SK-N-SH treated with all-trans-retinoic acid at 6 μM for 48 hours (cell line): ENCODE results near the gene NANOS3.

Source experiments
- ARNTL ChIP-seq: fragments of 450-650 bp; formaldehyde crosslinking; IDR thresholded peaks from 2 replicates; pipeline ENCODE4 v1.5.0; 2020; ENCODE audit warnings: low read depth, mild to moderate bottlenecking, moderate library complexity, borderline replicate concordance
- TF ChIP-seq, protein P1 (sequence below): fragments of 250-450 bp; sonication (Bioruptor Pico); IDR thresholded peaks from 2 replicates; pipeline ENCODE4 v1.8.0; 2021; ENCODE audit warnings: low read depth, mild to moderate bottlenecking, moderate library complexity, borderline replicate concordance

DNA sequence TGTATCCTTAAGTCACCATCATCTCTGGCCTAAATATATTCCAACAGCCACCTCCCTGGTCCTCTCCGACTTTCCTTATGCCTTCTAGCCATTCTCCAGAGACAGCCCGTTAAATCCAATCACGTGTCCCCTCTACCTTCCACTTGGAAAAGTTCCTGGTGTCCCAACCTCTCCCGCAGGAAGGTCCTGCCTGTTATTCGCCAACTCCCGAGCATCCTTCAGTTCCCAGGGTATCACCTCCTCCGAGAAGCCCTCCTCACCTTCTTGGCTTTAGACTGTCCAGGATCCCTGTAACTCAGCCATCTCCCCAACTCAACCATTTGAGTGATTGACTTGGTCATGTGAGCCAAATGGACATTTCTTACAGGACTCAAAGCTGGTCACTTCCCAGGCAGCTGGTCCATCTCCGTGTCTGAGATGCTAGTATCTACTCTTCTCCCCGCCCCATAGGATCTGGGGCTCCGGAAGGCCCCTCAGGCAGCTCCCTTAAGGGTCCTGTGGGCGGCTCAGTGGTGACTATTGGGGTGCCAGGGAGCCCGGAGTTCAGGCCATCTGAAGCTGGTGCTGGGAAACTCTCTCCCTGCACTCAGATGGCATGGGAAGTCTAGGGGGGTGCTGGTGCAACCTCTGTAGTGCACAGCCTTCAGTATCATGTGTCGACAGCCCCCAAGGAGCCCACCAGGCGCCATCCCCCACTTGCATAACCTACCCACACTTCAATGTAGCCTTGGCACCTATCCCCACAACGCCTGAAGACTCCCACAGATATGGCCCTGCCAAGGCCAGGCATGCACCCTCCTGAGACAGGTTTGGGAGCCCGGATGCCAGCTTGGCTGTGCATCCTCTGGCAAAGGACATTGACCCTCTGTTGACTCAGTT, 27.9 kb upstream of the NANOS3 start:
- TF ChIP-seq, protein P1, sequence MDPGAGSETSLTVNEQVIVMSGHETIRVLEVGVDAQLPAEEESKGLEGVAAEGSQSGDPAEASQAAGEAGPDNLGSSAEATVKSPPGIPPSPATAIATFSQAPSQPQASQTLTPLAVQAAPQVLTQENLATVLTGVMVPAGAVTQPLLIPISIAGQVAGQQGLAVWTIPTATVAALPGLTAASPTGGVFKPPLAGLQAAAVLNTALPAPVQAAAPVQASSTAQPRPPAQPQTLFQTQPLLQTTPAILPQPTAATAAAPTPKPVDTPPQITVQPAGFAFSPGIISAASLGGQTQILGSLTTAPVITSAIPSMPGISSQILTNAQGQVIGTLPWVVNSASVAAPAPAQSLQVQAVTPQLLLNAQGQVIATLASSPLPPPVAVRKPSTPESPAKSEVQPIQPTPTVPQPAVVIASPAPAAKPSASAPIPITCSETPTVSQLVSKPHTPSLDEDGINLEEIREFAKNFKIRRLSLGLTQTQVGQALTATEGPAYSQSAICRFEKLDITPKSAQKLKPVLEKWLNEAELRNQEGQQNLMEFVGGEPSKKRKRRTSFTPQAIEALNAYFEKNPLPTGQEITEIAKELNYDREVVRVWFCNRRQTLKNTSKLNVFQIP (CRISPR knock-in tag), result no peak
- no peak for TF ChIP-seq ARNTL (CRISPR knock-in tag)
